Measurements from ENCODE around the gene CIC. TPM values are rescaled to one million over a fixed set of nuclear protein-coding genes. Genes with fewer than 3 reads are reported as not detected.
A peak's percentile ranks its signal among the peaks of the same experiment; 100 is the strongest.

The CIC gene
- total and polyA plus RNA-seq, 2 of the 13 experiments (the other 11 are each of a cell fraction or from before 2014, with no cell fraction given), result 5.9 to 8.0 TPM

DNA sequence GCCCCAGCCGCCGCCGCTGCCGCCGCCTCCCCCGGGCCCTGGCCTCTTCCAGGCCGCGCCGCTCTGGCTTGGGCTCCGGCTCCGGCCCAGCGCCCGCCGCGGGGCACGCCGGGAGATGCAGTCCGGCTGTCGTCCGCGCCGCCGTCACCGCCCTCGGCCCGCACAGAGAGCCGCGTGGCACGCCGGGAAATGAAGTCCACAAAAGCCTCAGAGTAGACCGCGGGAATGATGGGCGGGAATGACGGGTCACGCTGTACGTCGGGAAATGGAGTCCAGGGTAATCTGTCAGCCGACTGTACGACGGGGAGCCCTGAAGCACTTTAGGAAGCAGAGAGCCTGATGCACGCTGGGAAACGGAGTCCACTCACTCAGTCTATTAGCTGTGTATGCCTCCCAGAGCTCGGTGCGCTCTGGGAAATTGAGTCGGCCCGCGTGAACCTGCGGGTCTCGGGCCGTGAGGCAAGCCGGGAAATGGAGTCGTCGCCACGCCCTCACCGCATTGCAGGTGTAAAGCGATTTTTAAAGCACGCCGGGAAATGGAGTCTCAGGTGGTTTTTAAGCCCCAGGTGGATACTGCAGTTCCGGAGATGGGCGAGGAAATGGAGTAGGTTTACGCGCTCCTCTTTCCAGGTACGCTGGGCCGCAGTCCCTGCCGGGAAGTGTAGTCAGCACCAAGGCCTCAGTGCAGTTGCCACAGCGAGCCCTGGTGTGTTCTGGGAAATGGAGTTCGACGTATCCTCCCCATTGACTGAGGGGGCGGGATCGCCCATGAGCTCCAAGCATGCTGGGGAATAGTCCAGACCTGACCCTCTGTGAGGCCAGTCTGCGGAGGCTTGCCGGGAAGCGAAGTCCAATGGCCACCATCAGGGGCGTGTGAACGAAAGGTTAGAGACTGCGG, 26.3 kb upstream of the CIC start, which contains the start of gene GSK3A (continued):
- TF ChIP-seq, protein P1, sequence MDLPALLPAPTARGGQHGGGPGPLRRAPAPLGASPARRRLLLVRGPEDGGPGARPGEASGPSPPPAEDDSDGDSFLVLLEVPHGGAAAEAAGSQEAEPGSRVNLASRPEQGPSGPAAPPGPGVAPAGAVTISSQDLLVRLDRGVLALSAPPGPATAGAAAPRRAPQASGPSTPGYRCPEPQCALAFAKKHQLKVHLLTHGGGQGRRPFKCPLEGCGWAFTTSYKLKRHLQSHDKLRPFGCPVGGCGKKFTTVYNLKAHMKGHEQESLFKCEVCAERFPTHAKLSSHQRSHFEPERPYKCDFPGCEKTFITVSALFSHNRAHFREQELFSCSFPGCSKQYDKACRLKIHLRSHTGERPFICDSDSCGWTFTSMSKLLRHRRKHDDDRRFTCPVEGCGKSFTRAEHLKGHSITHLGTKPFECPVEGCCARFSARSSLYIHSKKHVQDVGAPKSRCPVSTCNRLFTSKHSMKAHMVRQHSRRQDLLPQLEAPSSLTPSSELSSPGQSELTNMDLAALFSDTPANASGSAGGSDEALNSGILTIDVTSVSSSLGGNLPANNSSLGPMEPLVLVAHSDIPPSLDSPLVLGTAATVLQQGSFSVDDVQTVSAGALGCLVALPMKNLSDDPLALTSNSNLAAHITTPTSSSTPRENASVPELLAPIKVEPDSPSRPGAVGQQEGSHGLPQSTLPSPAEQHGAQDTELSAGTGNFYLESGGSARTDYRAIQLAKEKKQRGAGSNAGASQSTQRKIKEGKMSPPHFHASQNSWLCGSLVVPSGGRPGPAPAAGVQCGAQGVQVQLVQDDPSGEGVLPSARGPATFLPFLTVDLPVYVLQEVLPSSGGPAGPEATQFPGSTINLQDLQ (CRISPR knock-in tag; IDR thresholded peaks at IDR 0.05), result no peak
- no peak for TF ChIP-seq KDM6A (CRISPR knock-in tag; IDR thresholded peaks at IDR 0.05; ENCODE audit: low read depth)
- TF ChIP-seq ZBTB1 (CRISPR knock-in tag; IDR thresholded peaks at IDR 0.05; ENCODE audit: borderline replicate concordance), result no peak
- TF ChIP-seq FOXA3 (CRISPR knock-in tag; IDR thresholded peaks at IDR 0.05), result peak; percentile 43; the same call in 1 of the 2 replicates
- TF ChIP-seq, protein P2, sequence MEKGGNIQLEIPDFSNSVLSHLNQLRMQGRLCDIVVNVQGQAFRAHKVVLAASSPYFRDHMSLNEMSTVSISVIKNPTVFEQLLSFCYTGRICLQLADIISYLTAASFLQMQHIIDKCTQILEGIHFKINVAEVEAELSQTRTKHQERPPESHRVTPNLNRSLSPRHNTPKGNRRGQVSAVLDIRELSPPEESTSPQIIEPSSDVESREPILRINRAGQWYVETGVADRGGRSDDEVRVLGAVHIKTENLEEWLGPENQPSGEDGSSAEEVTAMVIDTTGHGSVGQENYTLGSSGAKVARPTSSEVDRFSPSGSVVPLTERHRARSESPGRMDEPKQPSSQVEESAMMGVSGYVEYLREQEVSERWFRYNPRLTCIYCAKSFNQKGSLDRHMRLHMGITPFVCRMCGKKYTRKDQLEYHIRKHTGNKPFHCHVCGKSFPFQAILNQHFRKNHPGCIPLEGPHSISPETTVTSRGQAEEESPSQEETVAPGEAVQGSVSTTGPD (CRISPR knock-in tag; IDR thresholded peaks at IDR 0.05), result no peak
- 0 out of 2 replicates have a peak, but pooled peaks have one; percentile 48 for TF ChIP-seq ATF7-NPFF (CRISPR knock-in tag; IDR thresholded peaks at IDR 0.05; ENCODE audit: low read depth)
- no peak for TF ChIP-seq ONECUT2 (CRISPR knock-in tag; IDR thresholded peaks at IDR 0.05)
- TF ChIP-seq, protein P3, sequence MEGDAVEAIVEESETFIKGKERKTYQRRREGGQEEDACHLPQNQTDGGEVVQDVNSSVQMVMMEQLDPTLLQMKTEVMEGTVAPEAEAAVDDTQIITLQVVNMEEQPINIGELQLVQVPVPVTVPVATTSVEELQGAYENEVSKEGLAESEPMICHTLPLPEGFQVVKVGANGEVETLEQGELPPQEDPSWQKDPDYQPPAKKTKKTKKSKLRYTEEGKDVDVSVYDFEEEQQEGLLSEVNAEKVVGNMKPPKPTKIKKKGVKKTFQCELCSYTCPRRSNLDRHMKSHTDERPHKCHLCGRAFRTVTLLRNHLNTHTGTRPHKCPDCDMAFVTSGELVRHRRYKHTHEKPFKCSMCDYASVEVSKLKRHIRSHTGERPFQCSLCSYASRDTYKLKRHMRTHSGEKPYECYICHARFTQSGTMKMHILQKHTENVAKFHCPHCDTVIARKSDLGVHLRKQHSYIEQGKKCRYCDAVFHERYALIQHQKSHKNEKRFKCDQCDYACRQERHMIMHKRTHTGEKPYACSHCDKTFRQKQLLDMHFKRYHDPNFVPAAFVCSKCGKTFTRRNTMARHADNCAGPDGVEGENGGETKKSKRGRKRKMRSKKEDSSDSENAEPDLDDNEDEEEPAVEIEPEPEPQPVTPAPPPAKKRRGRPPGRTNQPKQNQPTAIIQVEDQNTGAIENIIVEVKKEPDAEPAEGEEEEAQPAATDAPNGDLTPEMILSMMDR (CRISPR knock-in tag; IDR thresholded peaks at IDR 0.05), result peak; percentile 28
- TF ChIP-seq SRF (IDR thresholded peaks at IDR 0.05; ENCODE audit: low read depth, low read length), result peak; percentile 21; the same call in 1 of the 2 replicates
- TF ChIP-seq ZNF350 (CRISPR knock-in tag; IDR thresholded peaks at IDR 0.05; ENCODE audit: borderline replicate concordance, low read depth), result 0 out of 2 replicates have a peak, but pooled peaks have one; percentile 67
- TF ChIP-seq BRCA1 (CRISPR knock-in tag; IDR thresholded peaks at IDR 0.05), result 0 out of 2 replicates have a peak, but pooled peaks have one; percentile 45
- no peak for TF ChIP-seq ZNF382 (CRISPR knock-in tag; IDR thresholded peaks at IDR 0.05; ENCODE audit: borderline replicate concordance)
- 0 out of 2 replicates have a peak, but pooled peaks have one; percentile 1 for TF ChIP-seq ZNF761 (CRISPR knock-in tag; conservative IDR thresholded peaks at IDR 0.05)
- peak; percentile 72 for TF ChIP-seq TAF1 (CRISPR knock-in tag; IDR thresholded peaks at IDR 0.05)
- TF ChIP-seq ZNF782 (CRISPR knock-in tag; IDR thresholded peaks at IDR 0.05; ENCODE audit: borderline replicate concordance), result no peak
- no peak; the same call in 1 of the 2 replicates for TF ChIP-seq ZNF552 (CRISPR knock-in tag; IDR thresholded peaks at IDR 0.05; ENCODE audit: borderline replicate concordance)
- no peak for TF ChIP-seq PRPF4 (IDR thresholded peaks at IDR 0.05; ENCODE audit: low read depth, low read length, poor library complexity, severe bottlenecking)
- 0 out of 2 replicates have a peak, but pooled peaks have one; percentile 39 for TF ChIP-seq ZNF224 (CRISPR knock-in tag; IDR thresholded peaks at IDR 0.05)
- no peak; the same call in none of the 2 replicates for TF ChIP-seq SIX4 (CRISPR knock-in tag; IDR thresholded peaks at IDR 0.05)
- peak; percentile 45; the same call in 1 of the 2 replicates for TF ChIP-seq TARDBP (CRISPR knock-in tag; IDR thresholded peaks at IDR 0.05)
- 0 out of 2 replicates have a peak, but pooled peaks have one; percentile 60 for TF ChIP-seq KLF6 (CRISPR knock-in tag; IDR thresholded peaks at IDR 0.05)
- TF ChIP-seq ZNF543 (CRISPR knock-in tag; IDR thresholded peaks at IDR 0.05), result peak; percentile 46; the same call in 1 of the 2 replicates
- no peak for TF ChIP-seq PRMT3 (CRISPR knock-in tag; IDR thresholded peaks at IDR 0.05; ENCODE audit: borderline replicate concordance, low read depth)
